Liver (tissue), 9 donors: ENCODE results near the gene RBFOX1. TPM values are rescaled to one million over a fixed set of nuclear protein-coding genes. Genes with fewer than 3 reads are reported as not detected.

Experiments used
- DNase-seq: peaks from one replicate; pipeline ENCODE4 v3.0.0-alpha.2; 2017; ENCODE audit warnings: low spot score
- H3K27ac ChIP-seq, 2 donors: one replicate each; pipeline ENCODE4 v1.7.0; 2013; ENCODE audit warnings: inconsistent platforms in 2 of 2, low read length in 2 of 2, control low read depth in 1 of 2, low read depth in 1 of 2, mild to moderate bottlenecking in 1 of 2
- H3K27me3 ChIP-seq, 4 donors: one replicate each; pipeline versions ENCODE4 v1.6.1 to v1.7.0; 2013; ENCODE audit warnings: low read length in 3 of 4, inconsistent platforms in 1 of 4, mild to moderate bottlenecking in 1 of 4, moderate library complexity in 1 of 4; ENCODE audit not compliant: control insufficient read depth in 4 of 4, insufficient read depth in 4 of 4
- H3K36me3 ChIP-seq, 4 donors: one replicate each; pipeline versions ENCODE4 v1.6.1 to v1.7.0; 2013; ENCODE audit warnings: low read length in 3 of 4, mild to moderate bottlenecking in 3 of 4, low read depth in 1 of 4, moderate library complexity in 1 of 4; ENCODE audit not compliant: control insufficient read depth in 4 of 4, insufficient read depth in 3 of 4
- H3K4me1 ChIP-seq, 4 donors: one replicate each; pipeline versions ENCODE4 v1.6.1 to v1.7.0; 2013; ENCODE audit warnings: low read length in 3 of 4, mild to moderate bottlenecking in 3 of 4, moderate library complexity in 1 of 4; ENCODE audit not compliant: control insufficient read depth in 4 of 4, insufficient read depth in 4 of 4
- H3K4me3 ChIP-seq, 3 donors: one replicate each; pipeline versions ENCODE4 v1.6.1 to v1.7.0; 2013; ENCODE audit warnings: low read length in 3 of 3, control low read depth in 1 of 3, low read depth in 1 of 3, mild to moderate bottlenecking in 1 of 3
- H3K9ac ChIP-seq, 2 donors: one replicate each; pipeline ENCODE4 v1.7.0; 2013; ENCODE audit warnings: low read length in 2 of 2, mild to moderate bottlenecking in 2 of 2, moderate library complexity in 2 of 2, control low read depth in 1 of 2, low read depth in 1 of 2
- H3K9me3 ChIP-seq, 4 donors: one replicate each; pipeline versions ENCODE4 v1.6.1 to v1.7.0; 2013; ENCODE audit warnings: low read length in 3 of 4; ENCODE audit not compliant: control insufficient read depth in 4 of 4
- ATF3 ChIP-seq: IDR thresholded peaks from 2 replicates; pipeline ENCODE4 v1.6.1; 2016; ENCODE audit warnings: antibody characterized with exemption
- EGR1 ChIP-seq, 2 donors: IDR thresholded peaks; 2 replicates each; pipeline ENCODE4 v1.6.1; 2016 to 2018; ENCODE audit warnings: antibody characterized with exemption in 2 of 2, low read depth in 2 of 2
- GABPA ChIP-seq, 2 donors: IDR thresholded peaks in 1 of 2; conservative IDR thresholded peaks in 1 of 2; 2 replicates each; pipeline ENCODE4 v1.6.1; 2016; ENCODE audit warnings: antibody characterized with exemption in 2 of 2, mild to moderate bottlenecking in 1 of 2, moderate library complexity in 1 of 2
- HNF4A ChIP-seq, 2 donors: conservative IDR thresholded peaks; 2 replicates each; pipeline ENCODE4 v1.6.1; 2016; ENCODE audit warnings: antibody characterized with exemption in 2 of 2, mild to moderate bottlenecking in 2 of 2
- HNF4G ChIP-seq: IDR thresholded peaks from 2 replicates; pipeline ENCODE4 v1.6.1; 2016; ENCODE audit warnings: antibody characterized with exemption
- JUND ChIP-seq, 2 donors: IDR thresholded peaks; 2 replicates each; pipeline ENCODE4 v1.6.1; 2016; ENCODE audit warnings: antibody characterized with exemption in 2 of 2
- NR2F2 ChIP-seq: IDR thresholded peaks from 2 replicates; pipeline ENCODE4 v1.6.1; 2016; ENCODE audit warnings: antibody characterized with exemption
- RAD21 ChIP-seq, 2 donors: IDR thresholded peaks; 2 replicates each; pipeline ENCODE4 v1.6.1; 2016; ENCODE audit warnings: antibody characterized with exemption in 2 of 2, mild to moderate bottlenecking in 2 of 2
- RXRA ChIP-seq, 2 donors: IDR thresholded peaks; 2 replicates each; pipeline ENCODE4 v1.6.1; 2017 to 2018; ENCODE audit warnings: antibody characterized with exemption in 2 of 2, mild to moderate bottlenecking in 1 of 2
- YY1 ChIP-seq: IDR thresholded peaks from 2 replicates; pipeline ENCODE4 v1.6.1; 2016; ENCODE audit warnings: antibody characterized with exemption, mild to moderate bottlenecking
- ZBTB33 ChIP-seq: IDR thresholded peaks from 2 replicates; pipeline ENCODE4 v1.6.1; 2016; ENCODE audit warnings: antibody characterized with exemption
- WGBS: extraction: QIAGEN DNeasy Blood & Tissue Kit; methylation state at CpG from one replicate; pipeline ENCODE4 v1.1.7; 2013; 5-methylcytosine and 5-hydroxymethylcytosine counted together
- polyA plus RNA-seq, 2 donors: library from polyadenylated mRNA; stranded (reverse) in 1 of 2; unstranded in 1 of 2; fragments of 200-250 nt in 1 of 2; fragments of >200 nt in 1 of 2; fragmentation: Nextera tagmentation in 1 of 2; extraction: Ambion mirVana in 1 of 2; gene quantifications; one replicate each; pipeline versions ENCODE4 v1.2.1 to v1.2.3, GENCODE V29; 2013 to 2015
- total RNA-seq, 2 donors: library from RNA; depleted of rRNA; stranded (reverse); fragments of >200 nt; gene quantifications; one replicate each; pipeline ENCODE4 v1.2.3, GENCODE V29; 2014
- TF ChIP-seq, protein P1 (sequence below): IDR thresholded peaks from 2 replicates; pipeline ENCODE4 v1.6.1; 2016; ENCODE audit warnings: antibody characterized with exemption
- TF ChIP-seq, protein P2 (sequence below): fragments of 150-350 bp; IDR thresholded peaks from 2 replicates; pipeline ENCODE4 v1.5.1; 2017; ENCODE audit warnings: improper control_type of control experiment, low read depth, low read length; ENCODE audit not compliant: missing input control
- donor health status: healthy.
- donor health status: healthy.
- donor health status: healthy.
- donor health status: healthy.
- donor health status: healthy.

Gene RBFOX1
- total and polyA plus RNA-seq, 4 donors, result not detected

- Histone ChIP-seq H3K9me3 (no peaks in the 10 kb centered on the region), H3K4me1 (no peaks in the 10 kb centered on the region), H3K9ac (no peak overlapping the region), H3K27me3 (peaks cover 0 to 3% (median 0%) of the 10 kb centered on the region in 4 donors), H3K27ac (no peak overlapping the region), H3K4me3 (no peak overlapping the region), H3K36me3 (no peaks in the 10 kb centered on the region)
- no peak for DNase-seq
- TF ChIP-seq JUND (IDR thresholded peaks at IDR 0.05) (no peak), ATF3 (no peak)
- WGBS, result 44% methylated on average over 1 of the region's 1 CpG
These were observed 138.6 kb downstream of the RBFOX1 start for GRCh38 chr16:7471268-7471667.

- no peak overlapping the region for H3K27ac ChIP-seq
- H3K36me3 ChIP-seq, result no peaks in the 10 kb centered on the region
- no peaks in the 10 kb centered on the region for H3K9me3 ChIP-seq
- WGBS, result 82% methylated on average over 10 of the region's 10 CpGs
- H3K4me3 ChIP-seq, result no peak overlapping the region
- H3K27me3 ChIP-seq, result peaks cover 0 to 2% (median 0%) of the 10 kb centered on the region in 4 donors
- TF ChIP-seq RAD21 (IDR thresholded peaks at IDR 0.05) (no peak), HNF4G (no peak), RXRA (IDR thresholded peaks at IDR 0.05) (no peak), HNF4A (conservative IDR thresholded peaks at IDR 0.05) (no peak), EGR1 (IDR thresholded peaks at IDR 0.05; ENCODE audit: low read depth in 2 of 2) (no peak)
- TF ChIP-seq, protein P1, sequence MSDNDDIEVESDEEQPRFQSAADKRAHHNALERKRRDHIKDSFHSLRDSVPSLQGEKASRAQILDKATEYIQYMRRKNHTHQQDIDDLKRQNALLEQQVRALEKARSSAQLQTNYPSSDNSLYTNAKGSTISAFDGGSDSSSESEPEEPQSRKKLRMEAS, result no peak
- no peak for DNase-seq
- no peaks in the 10 kb centered on the region for H3K4me1 ChIP-seq
- no peak overlapping the region for H3K9ac ChIP-seq
These were observed 149.4 kb downstream of the RBFOX1 start for GRCh38 chr16:7482032-7482431.

- H3K9me3 ChIP-seq, result no peaks in the 10 kb centered on the region
- no peak overlapping the region for H3K4me3 ChIP-seq
- no peak overlapping the region for H3K27ac ChIP-seq
- TF ChIP-seq ATF3 (no peak), NR2F2 (no peak), JUND (IDR thresholded peaks at IDR 0.05) (no peak), YY1 (no peak), HNF4A (conservative IDR thresholded peaks at IDR 0.05) (no peak), HNF4G (no peak), ZBTB33 (no peak), GABPA (IDR thresholded peaks at IDR 0.05 in 1 of 2, conservative IDR thresholded peaks at IDR 0.05 in 1 of 2) (no peak)
- TF ChIP-seq, protein P2, sequence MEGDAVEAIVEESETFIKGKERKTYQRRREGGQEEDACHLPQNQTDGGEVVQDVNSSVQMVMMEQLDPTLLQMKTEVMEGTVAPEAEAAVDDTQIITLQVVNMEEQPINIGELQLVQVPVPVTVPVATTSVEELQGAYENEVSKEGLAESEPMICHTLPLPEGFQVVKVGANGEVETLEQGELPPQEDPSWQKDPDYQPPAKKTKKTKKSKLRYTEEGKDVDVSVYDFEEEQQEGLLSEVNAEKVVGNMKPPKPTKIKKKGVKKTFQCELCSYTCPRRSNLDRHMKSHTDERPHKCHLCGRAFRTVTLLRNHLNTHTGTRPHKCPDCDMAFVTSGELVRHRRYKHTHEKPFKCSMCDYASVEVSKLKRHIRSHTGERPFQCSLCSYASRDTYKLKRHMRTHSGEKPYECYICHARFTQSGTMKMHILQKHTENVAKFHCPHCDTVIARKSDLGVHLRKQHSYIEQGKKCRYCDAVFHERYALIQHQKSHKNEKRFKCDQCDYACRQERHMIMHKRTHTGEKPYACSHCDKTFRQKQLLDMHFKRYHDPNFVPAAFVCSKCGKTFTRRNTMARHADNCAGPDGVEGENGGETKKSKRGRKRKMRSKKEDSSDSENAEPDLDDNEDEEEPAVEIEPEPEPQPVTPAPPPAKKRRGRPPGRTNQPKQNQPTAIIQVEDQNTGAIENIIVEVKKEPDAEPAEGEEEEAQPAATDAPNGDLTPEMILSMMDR, result no peak
- 52% methylated on average over 10 of the region's 10 CpGs for WGBS
- H3K27me3 ChIP-seq, result peaks cover 0 to 2% (median 0%) of the 10 kb centered on the region in 4 donors
- DNase-seq, result no peak
- H3K36me3 ChIP-seq, result no peaks in the 10 kb centered on the region
- no peaks in the 10 kb centered on the region for H3K4me1 ChIP-seq
- H3K9ac ChIP-seq, result no peak overlapping the region
These were observed 150.1 kb downstream of the RBFOX1 start for GRCh38 chr16:7482596-7483290.
